K562 (cell line): ENCODE results near the gene CUX1. TPM values are rescaled to one million over a fixed set of nuclear protein-coding genes. Genes with fewer than 3 reads are reported as not detected.

ENCODE experiments used
- ATF1 ChIP-seq, 2 experiments: fragments of 450-650 bp in 1 of 2; IDR thresholded peaks; 2 replicates each; pipeline ENCODE4 v1.6.1; 2016; ENCODE audit warnings: missing compliant biosample characterization in 1 of 2, missing genetic modification characterization in 1 of 2
- BRD9 ChIP-seq: fragments of 450-650 bp; IDR thresholded peaks from 2 replicates; pipeline ENCODE4 v1.6.1; 2018; ENCODE audit warnings: low read depth; ENCODE audit not compliant: partially characterized antibody
- CBX2 ChIP-seq: fragments of 200-600 bp; sonication (generic); IDR thresholded peaks from one replicate; pipeline ENCODE4 v1.6.1; 2012; ENCODE audit warnings: mild to moderate bottlenecking, low read length, inconsistent platforms; ENCODE audit not compliant: insufficient read depth, poor library complexity, severe bottlenecking
- ESRRA ChIP-seq: fragments of 450-650 bp; IDR thresholded peaks from 2 replicates; pipeline ENCODE4 v1.6.1; 2014; ENCODE audit warnings: low read depth, mild to moderate bottlenecking, moderate library complexity, borderline replicate concordance
- FOSL1 ChIP-seq: fragments of 200-800 bp; sonication (Bioruptor generic); conservative IDR thresholded peaks from 2 replicates; pipeline ENCODE4 v1.6.1; 2016; ENCODE audit warnings: missing genetic modification characterization, missing compliant biosample characterization
- JUN ChIP-seq, 2 experiments: sonication (generic) in 1 of 2; formaldehyde crosslinking in 1 of 2; IDR thresholded peaks; 2 replicates each; pipeline versions ENCODE4 v1.6.1 to v1.8.0; 2012 to 2022; ENCODE audit warnings: borderline replicate concordance in 2 of 2, mild to moderate bottlenecking in 2 of 2, improper control_type of control experiment in 1 of 2, low read depth in 1 of 2, low read length in 1 of 2, missing genetic modification reagents in 1 of 2
- KHSRP ChIP-seq: fragments of 450-650 bp; IDR thresholded peaks from 2 replicates; pipeline ENCODE4 v1.6.1; 2017
- KLF16 ChIP-seq: IDR thresholded peaks from 2 replicates; pipeline ENCODE4 v1.6.1; 2016; ENCODE audit warnings: antibody characterized with exemption
- MYC ChIP-seq, 2 experiments: fragments of 250-450 bp in 1 of 2; sonication (Bioruptor Pico) in 1 of 2; IDR thresholded peaks; 2 replicates each; pipeline versions ENCODE4 v1.5.1 to v1.6.1; 2012 to 2021; ENCODE audit warnings: low read depth in 2 of 2, borderline replicate concordance in 1 of 2, improper control_type of control experiment in 1 of 2, low read length in 1 of 2, mild to moderate bottlenecking in 1 of 2, moderate library complexity in 1 of 2
- NRF1 ChIP-seq, 2 experiments: fragments of 450-650 bp; IDR thresholded peaks in 1 of 2; conservative IDR thresholded peaks in 1 of 2; 2 replicates each; pipeline ENCODE4 v1.6.1; 2014; ENCODE audit warnings: mild to moderate bottlenecking in 2 of 2
- RBM39 ChIP-seq: fragments of 200-400 bp; formaldehyde crosslinking; optimal IDR thresholded peaks from 2 replicates; pipeline ENCODE3; 2018; ENCODE audit warnings: low read depth, low read length
- RCOR1 ChIP-seq, 2 experiments: IDR thresholded peaks; 2 replicates each; pipeline ENCODE4 v1.6.1; 2012; ENCODE audit warnings: low read depth in 2 of 2, low read length in 2 of 2, borderline replicate concordance in 1 of 2, improper control_type of control experiment in 1 of 2
- RHOXF2B ChIP-seq: fragments of 250-450 bp; sonication (Bioruptor Pico); conservative IDR thresholded peaks from 2 replicates; pipeline ENCODE4 v1.5.1; 2021
- STAG1 ChIP-seq: sonication (generic); formaldehyde crosslinking; IDR thresholded peaks from 2 replicates; pipeline ENCODE4 v1.5.0; 2020; ENCODE audit warnings: missing genetic modification reagents, borderline replicate concordance
- TAF7 ChIP-seq: fragments of 450-650 bp; IDR thresholded peaks from 2 replicates; pipeline ENCODE4 v1.6.1; 2016; ENCODE audit warnings: missing genetic modification characterization, missing compliant biosample characterization
- TARDBP ChIP-seq: fragments of 450-650 bp; IDR thresholded peaks from 2 replicates; pipeline ENCODE4 v1.6.1; 2016
- ZNF212 ChIP-seq: fragments of 450-650 bp; formaldehyde crosslinking; IDR thresholded peaks from 2 replicates; pipeline ENCODE4 v1.4.0; 2020; ENCODE audit warnings: mild to moderate bottlenecking
- ZNF274 ChIP-seq: IDR thresholded peaks from 2 replicates; pipeline ENCODE4 v1.6.1; 2011; ENCODE audit warnings: low read depth, mild to moderate bottlenecking, low read length, moderate library complexity, borderline replicate concordance
- ZNF584 ChIP-seq: fragments of 200-800 bp; sonication (Bioruptor generic); IDR thresholded peaks from 2 replicates; pipeline ENCODE4 v1.6.1; 2016; ENCODE audit warnings: low read depth, mild to moderate bottlenecking, missing genetic modification characterization, missing compliant biosample characterization
- ZNF589 ChIP-seq: fragments of 200-800 bp; sonication (Bioruptor generic); IDR thresholded peaks from 2 replicates; pipeline ENCODE4 v1.6.1; 2016; ENCODE audit warnings: low read depth, missing genetic modification characterization, missing compliant biosample characterization
- ZNF644 ChIP-seq: fragments of 200-800 bp; sonication (Bioruptor generic); IDR thresholded peaks from 2 replicates; pipeline ENCODE4 v1.6.1; 2016; ENCODE audit warnings: low read depth, missing genetic modification characterization, missing compliant biosample characterization
- ZNF780A ChIP-seq: fragments of 250-450 bp; sonication (Bioruptor Pico); IDR thresholded peaks from 2 replicates; pipeline ENCODE4 v1.5.0; 2021; ENCODE audit warnings: mild to moderate bottlenecking
- polyA plus RNA-seq, 8 experiments: library from polyadenylated mRNA; depleted of rRNA in 4 of 8; stranded (reverse) in 5 of 8; unstranded in 3 of 8; fragments of >200 nt; fragmentation: Nextera tagmentation in 2 of 8; fragmentation: Illumina TruSeq in 1 of 8; extraction: Ambion mirVana in 2 of 8; extraction: Trizol in 1 of 8; gene quantifications; 2 replicates each; pipeline versions ENCODE4 v1.2.1 to v1.2.3, GENCODE V29; 2011 to 2014; ENCODE audit warnings: inconsistent platforms in 1 of 8, missing spikeins in 1 of 8
- total RNA-seq, 7 experiments: library from RNA; depleted of rRNA in 6 of 7; stranded (reverse); fragments of >200 nt in 6 of 7; fragmentation: Illumina TruSeq in 2 of 7; extraction: Trizol in 2 of 7; gene quantifications; 2 replicates each; pipeline versions ENCODE4 v1.2.1 to v1.2.3, GENCODE V29; 2011 to 2021; ENCODE audit warnings: low replicate concordance in 1 of 7
- TF ChIP-seq, protein P1 (sequence below): fragments of 250-450 bp; sonication (Bioruptor Pico); IDR thresholded peaks from 2 replicates; pipeline ENCODE4 v1.5.0; 2021; ENCODE audit warnings: mild to moderate bottlenecking, borderline replicate concordance
- TF ChIP-seq, protein P2 (sequence below), 2 experiments: fragments of 200-800 bp in 1 of 2; sonication (Bioruptor generic) in 1 of 2; sonication (generic) in 1 of 2; formaldehyde crosslinking in 1 of 2; IDR thresholded peaks in 1 of 2; conservative IDR thresholded peaks in 1 of 2; 2 replicates each; pipeline versions ENCODE4 v1.5.0 to v1.6.1; 2016 to 2020; ENCODE audit warnings: missing compliant biosample characterization in 1 of 2, missing genetic modification characterization in 1 of 2, missing genetic modification reagents in 1 of 2

Gene CUX1
- total and polyA plus RNA-seq, 9 of the 15 experiments (the other 6 are each of a cell fraction or from before 2014, with no cell fraction given): 3.6 to 55.3 (median 25.2) TPM

DNA sequence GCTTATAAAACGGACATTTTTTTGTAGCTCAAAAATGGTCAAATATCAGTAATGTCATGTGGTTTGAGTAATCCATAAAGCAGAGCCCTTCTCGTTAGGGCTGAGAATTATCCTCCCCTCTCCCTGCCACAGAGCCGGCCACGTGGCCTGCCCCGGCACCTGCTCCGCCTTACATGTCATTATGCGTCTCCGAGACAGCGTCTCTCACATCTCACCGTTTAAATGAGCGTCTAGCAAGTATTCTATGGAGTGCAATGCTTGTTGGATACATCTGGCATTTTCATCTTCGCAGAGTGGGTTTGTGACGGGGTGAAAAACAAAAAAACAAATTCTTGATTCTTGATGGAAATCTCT lies 86.1 kb downstream of the CUX1 start (continued):
- TF ChIP-seq NRF1 (conservative IDR thresholded peaks at IDR 0.05 in 1 of 2, IDR thresholded peaks at IDR 0.05 in 1 of 2) (peak in 1 of 2 experiments; percentile 36; a peak in 1 of 4 replicates), TAF7 (no peak), CBX2 (no peak), FOSL1 (tag) (no peak), ZNF584 (CRISPR knock-in tag) (0 out of 2 replicates have a peak, but pooled peaks have one; percentile 10), ZNF274 (no peak), ZNF212 (CRISPR knock-in tag) (no peak), MYC (IDR thresholded peaks at IDR 0.05; ENCODE audit: low read depth, low read length) (peak; percentile 98), MYC (CRISPR knock-in tag; IDR thresholded peaks at IDR 0.05; ENCODE audit: borderline replicate concordance, low read depth) (no peak), ATF1 (CRISPR knock-in tag; IDR thresholded peaks at IDR 0.05) (no peak), ATF1 (tag; IDR thresholded peaks at IDR 0.05) (no peak), TARDBP (no peak), ZNF644 (tag) (no peak), ZNF780A (no peak), RBM39 (no peak), KHSRP (no peak), STAG1 (CRISPR knock-in tag) (no peak), KLF16 (no peak), RCOR1 (IDR thresholded peaks at IDR 0.05; ENCODE audit: borderline replicate concordance in 1 of 2, low read depth in 2 of 2, low read length in 2 of 2) (peak in 1 of 2 experiments; percentile 67; a peak in 1 of 4 replicates), BRD9 (no peak), JUN (IDR thresholded peaks at IDR 0.05; ENCODE audit: borderline replicate concordance, low read depth, low read length) (peak; percentile 64; the same call in 1 of the 2 replicates), JUN (CRISPR knock-in tag; IDR thresholded peaks at IDR 0.05; ENCODE audit: borderline replicate concordance) (no peak), RHOXF2B (CRISPR knock-in tag) (no peak), ZNF589 (CRISPR knock-in tag) (no peak), ESRRA (no peak)
- TF ChIP-seq, protein P1, sequence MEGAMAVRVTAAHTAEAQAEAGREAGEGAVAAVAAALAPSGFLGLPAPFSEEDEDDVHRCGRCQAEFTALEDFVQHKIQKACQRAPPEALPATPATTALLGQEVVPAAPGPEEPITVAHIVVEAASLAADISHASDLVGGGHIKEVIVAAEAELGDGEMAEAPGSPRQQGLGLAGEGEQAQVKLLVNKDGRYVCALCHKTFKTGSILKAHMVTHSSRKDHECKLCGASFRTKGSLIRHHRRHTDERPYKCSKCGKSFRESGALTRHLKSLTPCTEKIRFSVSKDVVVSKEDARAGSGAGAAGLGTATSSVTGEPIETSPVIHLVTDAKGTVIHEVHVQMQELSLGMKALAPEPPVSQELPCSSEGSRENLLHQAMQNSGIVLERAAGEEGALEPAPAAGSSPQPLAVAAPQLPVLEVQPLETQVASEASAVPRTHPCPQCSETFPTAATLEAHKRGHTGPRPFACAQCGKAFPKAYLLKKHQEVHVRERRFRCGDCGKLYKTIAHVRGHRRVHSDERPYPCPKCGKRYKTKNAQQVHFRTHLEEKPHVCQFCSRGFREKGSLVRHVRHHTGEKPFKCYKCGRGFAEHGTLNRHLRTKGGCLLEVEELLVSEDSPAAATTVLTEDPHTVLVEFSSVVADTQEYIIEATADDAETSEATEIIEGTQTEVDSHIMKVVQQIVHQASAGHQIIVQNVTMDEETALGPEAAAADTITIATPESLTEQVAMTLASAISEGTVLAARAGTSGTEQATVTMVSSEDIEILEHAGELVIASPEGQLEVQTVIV (CRISPR knock-in tag): no peak
- TF ChIP-seq, protein P2, sequence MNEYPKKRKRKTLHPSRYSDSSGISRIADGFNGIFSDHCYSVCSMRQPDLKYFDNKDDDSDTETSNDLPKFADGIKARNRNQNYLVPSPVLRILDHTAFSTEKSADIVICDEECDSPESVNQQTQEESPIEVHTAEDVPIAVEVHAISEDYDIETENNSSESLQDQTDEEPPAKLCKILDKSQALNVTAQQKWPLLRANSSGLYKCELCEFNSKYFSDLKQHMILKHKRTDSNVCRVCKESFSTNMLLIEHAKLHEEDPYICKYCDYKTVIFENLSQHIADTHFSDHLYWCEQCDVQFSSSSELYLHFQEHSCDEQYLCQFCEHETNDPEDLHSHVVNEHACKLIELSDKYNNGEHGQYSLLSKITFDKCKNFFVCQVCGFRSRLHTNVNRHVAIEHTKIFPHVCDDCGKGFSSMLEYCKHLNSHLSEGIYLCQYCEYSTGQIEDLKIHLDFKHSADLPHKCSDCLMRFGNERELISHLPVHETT (CRISPR knock-in tag; conservative IDR thresholded peaks at IDR 0.05 in 1 of 2, IDR thresholded peaks at IDR 0.05 in 1 of 2): no peak
